NCI-H82 (cell line): ENCODE data around the gene RABL6.
"Not testable (repeated sequence)": the region's sequence is repeated elsewhere in the genome, so short reads cannot be mapped to it uniquely, and the experiment has no call there.

Experiments used
- DNase-seq: peaks from one replicate; lab custom pipeline; 2025; lab: John Stamatoyannopoulos, UW

The RABL6 gene

GRCh38 chr9:136881691-136882108 lies 74.0 kb downstream of the RABL6 start:
- no peak for DNase-seq

GRCh38 chr9:136882109-136882946 lies 74.6 kb downstream of the RABL6 start:
- no peak for DNase-seq

- not testable (repeated sequence) for DNase-seq
These were observed 75.2 kb downstream of the RABL6 start for GRCh38 chr9:136882947-136883283.

GRCh38 chr9:136883670-136884069 lies 75.9 kb downstream of the RABL6 start:
- DNase-seq = not testable (repeated sequence)

GRCh38 chr9:136885950-136886578 lies 78.3 kb downstream of the RABL6 start, which contains the start of gene TRAF2:
TRAF2 (plus strand) TSS chr9:136886516; CDS start chr9:136898741, 12,225 bp downstream.
- DNase-seq = peak; percentile 98

GRCh38 chr9:136886610-136887597 lies 79.2 kb downstream of the RABL6 start:
- peak; percentile 48 for DNase-seq

- DNase-seq = no peak
These were observed 80.7 kb downstream of the RABL6 start for GRCh38 chr9:136888454-136888853.

GRCh38 chr9:136889858-136890257 lies 82.1 kb downstream of the RABL6 start:
- no peak for DNase-seq

- DNase-seq = no peak
These were observed 82.9 kb downstream of the RABL6 start for GRCh38 chr9:136890661-136891060.
